Stimulated activated CD8-positive, alpha-beta memory T cell treated with anti-CD3 and anti-CD28 coated beads, Interleukin-2, amount 100 ng/mL, for 48 hours (primary cell): ENCODE measurements around the gene TLE6.
"Not testable (repeated sequence)": the region's sequence is repeated elsewhere in the genome, so short reads cannot be mapped to it uniquely, and the experiment has no call there.

Source experiments
- DNase-seq, 2 donors: peaks; one replicate each; pipeline ENCODE4 v3.0.0-alpha.2; 2020; ENCODE audit warnings: low read depth in 2 of 2

The TLE6 gene

DNA sequence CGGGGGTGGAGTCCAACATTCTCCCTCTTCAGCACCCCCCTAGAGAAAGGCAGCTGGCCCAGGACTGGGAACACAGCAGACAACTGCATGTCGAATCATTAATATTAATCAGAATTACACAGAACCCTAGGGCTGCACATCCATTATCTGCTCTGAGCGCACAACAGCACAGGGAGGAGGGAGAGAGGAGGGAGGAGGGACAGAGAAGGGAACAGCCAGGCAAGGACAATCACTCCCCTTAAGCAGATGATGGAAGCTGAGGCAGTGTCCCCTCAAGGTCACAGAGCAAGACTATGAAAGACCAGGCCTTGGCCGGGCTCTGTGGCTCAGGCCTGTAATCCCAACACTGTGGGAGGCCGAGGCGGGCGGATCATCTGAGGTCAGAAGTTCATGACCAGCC, 25.7 kb downstream of the TLE6 start:
- no peak for DNase-seq

DNA sequence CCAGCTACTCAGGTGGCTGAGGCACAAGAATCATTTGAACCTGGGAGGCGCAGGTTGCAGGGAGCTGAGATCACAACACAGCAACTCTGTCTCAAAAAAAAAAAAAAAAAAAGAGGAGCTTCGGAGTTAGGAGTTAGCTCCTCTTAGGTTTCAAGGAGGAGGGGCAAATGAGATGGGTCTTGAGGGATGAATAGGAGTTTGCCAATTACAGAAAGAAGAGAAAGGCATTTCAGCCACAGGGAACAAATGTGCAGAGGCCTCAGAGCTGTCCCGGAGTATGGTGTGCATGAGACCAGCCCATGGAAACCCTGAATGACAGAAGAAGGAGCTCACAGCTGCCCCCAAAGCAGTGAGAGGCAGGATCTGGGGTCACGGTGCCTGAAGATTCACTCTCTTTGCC, 27.2 kb downstream of the TLE6 start:
- no peak for DNase-seq

DNA sequence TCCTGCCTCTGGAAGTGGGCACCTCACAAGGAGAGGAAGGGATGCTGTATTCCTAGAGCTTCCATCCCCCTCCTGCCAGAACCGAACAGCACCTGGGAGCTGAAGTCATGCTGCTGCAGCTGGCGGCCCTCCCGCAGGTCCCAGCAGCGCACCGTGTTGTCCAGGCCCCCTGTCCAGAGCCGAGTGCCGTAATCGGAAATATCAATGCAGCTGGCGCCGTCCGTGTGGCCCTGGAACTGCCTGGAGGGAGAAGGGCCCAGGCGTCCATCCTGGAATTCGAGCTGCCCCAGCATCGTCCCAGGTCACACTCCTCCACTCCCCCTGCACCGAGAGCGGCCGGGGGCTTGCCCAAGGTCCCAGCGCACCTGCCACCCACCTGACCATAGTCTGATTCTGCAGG, 28.0 kb downstream of the TLE6 start:
- DNase-seq: no peak

DNA sequence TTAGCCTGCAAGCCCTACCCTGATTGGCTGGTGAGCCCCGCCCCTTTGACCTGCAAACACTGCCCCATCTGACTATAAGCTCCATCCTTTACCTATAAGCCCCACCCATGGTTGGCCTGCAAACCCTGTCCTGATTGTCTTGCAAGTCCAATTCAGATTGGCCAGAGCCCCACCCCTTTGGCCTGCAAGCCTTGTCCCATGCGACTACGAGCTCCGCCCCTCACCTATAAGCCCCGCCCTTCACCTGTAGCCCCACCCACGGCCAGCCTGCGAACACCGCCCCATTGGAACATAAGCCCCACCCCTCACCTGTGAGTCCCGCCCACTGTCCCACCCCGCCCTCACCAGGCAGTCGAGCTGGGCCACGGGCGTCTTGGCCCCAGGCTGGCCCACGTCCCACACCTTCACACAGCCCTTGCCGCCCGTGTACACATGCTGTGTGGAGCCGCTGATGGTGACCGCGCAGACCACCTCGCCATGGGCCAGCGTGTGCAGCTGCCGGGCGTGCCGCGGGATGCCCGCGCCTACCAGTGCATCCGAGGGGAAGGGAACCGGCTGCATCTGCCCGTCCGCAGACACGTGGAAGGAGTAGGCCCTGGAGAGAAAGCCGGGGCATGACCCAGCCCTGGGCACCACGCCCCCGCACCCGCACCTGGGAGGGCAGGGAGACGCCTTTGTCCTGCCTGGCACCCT, 28.9 kb downstream of the TLE6 start:
- peak in 1 of 2 donors; percentile 17 for DNase-seq

DNA sequence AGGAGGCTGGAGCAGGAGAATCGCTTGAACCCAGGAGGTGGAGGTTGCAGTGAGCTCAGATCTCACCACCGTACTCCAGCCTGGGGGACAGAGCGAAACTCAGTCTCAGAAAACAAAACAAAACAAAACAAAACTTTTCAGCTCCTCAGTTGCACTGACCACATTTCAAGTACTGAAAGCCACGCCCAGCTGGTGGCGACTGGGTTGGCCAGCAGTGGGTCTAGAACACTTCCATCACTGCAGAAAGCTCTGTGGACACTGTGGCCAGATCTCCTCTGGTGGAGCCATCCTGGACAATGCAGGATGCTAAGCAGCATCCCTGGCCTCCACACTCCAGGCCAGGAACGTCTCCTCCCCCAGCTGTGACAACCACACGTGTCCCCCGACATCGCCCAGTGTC, 30.6 kb downstream of the TLE6 start:
- no peak for DNase-seq

DNA sequence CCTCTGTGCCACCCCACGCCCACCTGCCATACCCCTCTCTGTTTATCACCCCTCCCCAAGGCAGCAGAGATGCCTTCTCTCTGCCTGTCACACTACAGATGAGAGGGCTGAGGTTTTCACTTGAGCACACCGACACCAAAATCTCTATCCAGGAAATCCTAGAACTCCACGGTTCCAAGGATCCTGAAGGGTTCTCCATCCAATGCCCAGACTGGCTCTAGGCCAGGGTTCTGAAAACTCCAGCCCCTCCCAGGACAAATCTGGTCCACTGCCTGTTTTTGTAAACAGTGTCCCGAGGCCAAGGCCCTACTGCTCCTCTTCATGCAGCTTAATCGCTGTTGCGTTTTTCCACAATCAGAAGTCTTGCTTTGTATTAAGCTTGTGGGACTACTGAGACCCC, 31.6 kb downstream of the TLE6 start:
- no peak for DNase-seq

DNA sequence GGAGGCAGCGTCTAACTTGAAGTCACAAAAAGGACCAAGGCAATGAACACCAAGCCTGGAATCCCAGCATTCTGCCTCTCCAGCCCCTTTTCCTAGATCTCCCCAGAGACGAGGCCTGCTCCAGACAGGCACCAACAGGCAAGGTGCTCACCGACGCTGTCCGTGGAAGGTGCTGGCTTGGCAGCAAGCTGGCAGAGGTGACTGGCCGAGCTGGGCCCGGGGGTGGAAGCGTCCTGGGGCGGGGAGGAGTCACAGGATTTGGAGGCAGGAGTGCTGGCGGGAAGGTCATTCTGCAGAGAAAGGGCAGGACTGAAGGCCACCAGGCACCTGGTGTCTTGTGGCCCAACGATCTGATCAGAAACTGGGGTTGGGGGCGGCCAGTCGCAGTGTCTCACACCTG, 33.5 kb downstream of the TLE6 start:
- DNase-seq: no peak

DNA sequence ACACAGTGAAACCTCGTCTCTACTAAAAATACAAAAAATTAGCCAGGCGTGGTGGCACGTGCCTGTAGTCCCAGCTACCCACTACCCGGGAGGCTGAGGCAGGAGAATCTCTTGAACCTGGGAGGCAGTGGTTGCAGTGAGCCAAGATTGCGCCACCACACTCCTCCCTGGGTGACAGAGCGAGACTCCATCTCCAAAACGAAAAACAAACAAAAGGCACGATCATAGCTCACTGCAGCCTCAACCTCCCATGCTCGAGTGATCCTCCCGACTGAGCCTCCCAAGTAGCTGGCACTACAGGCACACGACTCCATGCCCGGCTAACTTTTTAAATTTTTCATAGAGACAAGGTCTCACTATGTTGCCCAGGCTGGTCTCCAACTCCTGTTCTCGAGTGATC, 34.7 kb downstream of the TLE6 start:
- DNase-seq: not testable (repeated sequence)

DNA sequence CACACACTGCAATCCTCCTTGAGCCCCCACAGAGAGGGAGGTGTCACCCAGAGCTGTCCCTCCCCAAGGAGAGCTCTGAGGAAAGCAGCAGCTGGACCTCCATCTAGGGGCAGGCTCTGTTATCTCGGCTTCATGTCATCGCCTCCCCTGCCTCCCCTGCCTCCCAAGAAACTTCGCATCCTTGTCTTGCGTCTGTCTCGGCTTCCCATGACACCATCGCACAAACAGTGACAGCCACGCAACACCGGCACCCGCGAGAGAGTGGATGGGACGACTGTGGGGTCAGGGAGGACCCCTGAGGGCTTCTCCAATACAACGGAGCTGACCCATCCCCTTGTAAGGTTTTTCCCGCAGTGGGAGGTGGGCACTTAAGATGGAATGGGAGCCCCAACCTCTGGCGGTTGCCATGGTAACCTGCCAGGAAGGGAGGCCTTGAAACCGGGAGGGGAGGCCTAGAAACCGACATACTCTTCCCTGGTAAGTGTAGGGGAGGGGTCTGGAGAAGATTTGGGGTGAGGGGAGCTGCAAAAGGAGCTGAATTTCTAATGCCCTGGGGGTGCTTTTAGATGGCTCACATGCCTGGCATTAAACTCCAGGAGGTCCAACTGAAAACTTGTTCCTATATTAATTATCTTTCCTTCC, 35.4 kb downstream of the TLE6 start:
- DNase-seq: no peak

DNA sequence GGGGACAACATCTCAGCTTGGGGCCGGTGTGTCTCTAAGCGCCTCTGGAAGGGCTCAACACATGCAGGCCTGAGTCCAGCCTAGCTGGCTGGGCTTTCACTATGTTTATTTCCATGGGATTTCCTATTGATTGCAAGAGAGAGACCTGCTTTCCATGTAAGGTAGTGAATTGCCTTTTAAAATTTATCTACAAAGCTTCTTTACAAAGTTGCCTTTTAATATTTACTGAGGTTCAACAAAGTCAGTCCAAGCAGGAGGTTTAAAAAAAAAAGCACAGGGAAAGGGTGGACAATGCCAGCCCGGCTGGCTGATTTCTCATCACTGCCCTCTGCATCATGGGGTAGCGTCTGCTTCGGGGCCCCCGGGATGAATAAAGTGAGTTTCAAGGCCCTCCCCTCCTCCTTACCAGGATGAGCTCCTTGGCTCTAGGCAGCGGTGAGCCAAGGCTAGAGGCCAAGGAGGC, 35.9 kb downstream of the TLE6 start:
- DNase-seq: no peak

DNA sequence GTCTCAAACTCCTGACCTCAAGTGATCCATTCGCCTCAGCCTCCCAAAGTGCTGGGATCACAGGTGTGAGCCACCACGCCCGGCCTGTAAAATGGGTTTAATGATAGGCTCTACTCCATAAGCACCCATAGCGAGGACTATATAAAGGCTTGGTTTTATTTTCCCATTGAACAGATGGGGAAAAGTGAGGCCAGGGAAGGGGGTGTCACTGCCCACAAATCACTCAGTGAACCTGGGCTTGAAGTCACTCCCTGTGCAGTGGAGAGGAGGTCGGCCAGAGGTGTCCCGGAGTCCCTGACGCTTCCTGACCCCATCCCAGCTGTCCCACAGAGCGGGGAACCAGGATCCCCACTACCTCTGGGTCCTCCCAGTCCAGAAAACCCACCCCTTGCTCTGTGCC, 36.8 kb downstream of the TLE6 start:
- no peak for DNase-seq

DNA sequence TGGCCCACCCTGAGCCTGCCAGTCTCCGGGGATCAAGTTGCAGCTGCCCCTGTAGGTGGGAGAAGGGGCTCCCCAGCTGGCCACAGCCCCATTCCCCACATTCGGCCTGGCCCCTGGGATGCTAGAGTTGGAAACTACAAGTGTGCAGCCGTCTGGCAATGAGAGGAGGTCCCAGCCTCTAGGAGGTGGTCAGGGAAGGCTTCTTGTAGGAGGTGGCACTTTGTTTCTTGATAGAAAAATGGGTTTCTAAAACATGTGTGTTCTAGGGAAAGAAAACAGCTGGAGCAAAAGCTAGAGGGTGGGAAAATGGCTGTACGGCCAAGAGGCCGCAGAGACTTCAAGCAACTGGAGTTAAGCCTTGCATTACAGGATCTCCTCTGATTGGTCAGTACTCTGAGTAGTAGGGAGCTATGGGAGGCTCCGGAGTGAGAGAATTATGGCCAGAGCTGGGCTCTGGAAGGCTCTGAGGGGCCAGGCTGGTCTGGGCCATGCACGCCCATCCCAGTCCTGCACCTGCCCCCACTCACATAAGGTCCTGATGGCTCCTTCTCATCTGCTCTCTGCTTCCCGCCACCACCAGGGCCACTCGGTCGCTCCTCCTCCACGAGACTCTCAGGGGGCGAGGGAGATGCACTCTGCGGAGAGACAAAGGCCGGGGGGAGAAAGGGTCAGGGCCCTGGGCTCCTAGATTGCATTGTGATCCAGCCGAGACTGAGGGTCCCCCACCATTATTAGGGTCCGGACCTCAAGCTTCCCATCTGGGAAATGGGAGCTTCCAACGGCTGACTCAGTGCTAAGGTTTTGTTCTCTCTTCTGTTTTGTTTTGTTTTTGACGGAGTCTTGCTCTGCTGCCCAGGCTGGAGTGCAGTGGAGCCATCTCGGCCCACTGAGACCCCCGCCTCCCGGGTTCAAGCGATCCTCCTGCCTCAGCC, 38.0 kb downstream of the TLE6 start:
- DNase-seq: no peak

DNA sequence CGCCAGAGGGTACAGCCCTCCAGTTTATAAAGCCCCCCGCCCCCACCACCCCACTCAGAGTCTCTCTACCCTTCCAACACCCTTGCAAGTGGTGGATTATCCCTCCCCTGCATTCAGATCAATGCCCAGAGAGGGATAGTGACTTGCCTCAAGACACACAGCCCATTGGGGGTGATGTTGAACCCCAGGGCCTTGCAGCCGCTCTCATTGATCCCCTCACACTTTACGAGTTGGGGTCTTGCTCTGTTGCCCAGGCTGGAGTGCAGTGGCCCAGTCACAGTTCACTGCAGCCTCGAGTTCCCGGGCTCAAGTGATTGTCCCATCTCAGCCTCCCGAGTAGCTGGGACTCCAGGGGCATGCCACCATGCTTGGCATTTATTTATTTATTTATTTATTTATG, 40.6 kb downstream of the TLE6 start:
- no peak for DNase-seq

DNA sequence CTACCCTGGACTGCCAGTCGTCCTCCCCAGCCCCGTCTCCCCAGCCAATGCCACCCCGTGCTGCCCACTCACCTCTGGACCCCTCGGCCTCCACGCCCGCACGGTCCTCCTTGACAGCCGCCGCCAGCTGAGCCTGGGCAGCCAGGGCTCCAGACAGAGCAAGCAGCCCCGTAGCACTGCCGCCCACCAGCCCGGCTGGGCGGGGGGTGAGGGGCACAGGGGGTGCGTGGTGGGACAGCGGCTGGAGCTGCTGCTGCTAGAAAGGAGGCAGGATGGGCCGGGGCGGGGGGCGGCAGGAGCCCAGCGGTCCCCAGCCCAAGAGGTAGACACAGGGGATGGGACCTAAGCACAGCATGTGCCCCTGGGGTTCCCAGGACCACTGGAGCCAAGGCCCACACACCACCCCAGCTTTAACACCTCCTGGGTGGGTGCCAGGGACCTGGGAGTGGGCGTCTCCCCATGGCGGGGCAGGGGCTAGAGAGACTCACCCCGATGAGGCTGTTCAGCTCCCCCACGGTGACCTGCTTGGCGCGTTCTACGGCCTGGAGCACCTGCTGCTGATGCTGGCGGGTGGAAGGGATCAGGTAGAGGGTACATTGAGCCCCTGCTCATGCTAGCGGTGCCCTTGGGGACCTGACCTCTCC, 42.0 kb downstream of the TLE6 start:
- DNase-seq: no peak

DNA sequence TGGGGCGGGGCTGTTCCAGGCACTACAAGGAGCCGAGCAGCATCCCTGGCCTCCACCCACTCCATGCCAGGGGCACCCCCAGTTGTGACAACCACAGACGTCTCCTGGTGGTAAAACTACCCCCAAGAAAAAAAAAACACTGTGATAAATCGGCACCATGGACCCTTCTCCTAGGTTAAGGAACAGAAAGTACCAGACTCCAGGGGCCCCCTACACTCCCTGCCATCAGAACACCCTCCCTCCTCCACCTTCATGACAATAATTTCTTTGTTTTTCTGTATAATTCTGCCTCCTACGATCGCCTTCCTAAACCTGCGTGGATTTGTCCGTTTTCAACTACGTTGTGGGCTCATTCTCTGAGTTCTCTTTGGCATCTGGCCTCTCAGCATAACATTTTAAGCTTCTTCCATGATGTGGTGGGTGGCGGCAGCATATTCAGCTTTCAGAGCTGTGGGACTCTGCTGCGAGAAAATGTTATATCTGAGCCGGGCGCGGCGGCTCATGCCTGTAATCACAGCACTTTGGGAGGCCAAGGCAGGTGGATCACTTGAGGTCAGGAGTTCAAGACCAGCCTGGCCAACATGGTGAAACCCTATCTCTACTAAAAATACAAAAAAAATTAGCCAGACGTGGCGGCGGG, 43.1 kb downstream of the TLE6 start:
- no peak for DNase-seq

DNA sequence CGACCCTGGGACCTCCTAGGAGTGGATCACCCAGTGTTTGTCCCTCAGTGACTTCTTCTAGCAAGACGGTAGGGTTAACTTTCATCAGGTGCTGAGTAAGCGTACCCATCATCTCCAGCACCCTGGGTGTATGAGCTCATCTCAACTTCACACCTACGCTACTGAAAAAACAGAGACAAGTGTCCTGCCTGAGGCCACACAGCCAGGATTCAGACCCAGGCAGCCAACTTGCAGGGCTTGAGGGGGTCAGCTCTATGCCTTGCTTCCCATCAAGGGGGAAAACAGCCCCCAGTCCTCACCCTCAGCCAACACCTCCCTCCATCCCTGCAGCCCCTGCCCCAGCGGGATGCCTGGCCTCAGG, 47.1 kb downstream of the TLE6 start:
- no peak for DNase-seq

DNA sequence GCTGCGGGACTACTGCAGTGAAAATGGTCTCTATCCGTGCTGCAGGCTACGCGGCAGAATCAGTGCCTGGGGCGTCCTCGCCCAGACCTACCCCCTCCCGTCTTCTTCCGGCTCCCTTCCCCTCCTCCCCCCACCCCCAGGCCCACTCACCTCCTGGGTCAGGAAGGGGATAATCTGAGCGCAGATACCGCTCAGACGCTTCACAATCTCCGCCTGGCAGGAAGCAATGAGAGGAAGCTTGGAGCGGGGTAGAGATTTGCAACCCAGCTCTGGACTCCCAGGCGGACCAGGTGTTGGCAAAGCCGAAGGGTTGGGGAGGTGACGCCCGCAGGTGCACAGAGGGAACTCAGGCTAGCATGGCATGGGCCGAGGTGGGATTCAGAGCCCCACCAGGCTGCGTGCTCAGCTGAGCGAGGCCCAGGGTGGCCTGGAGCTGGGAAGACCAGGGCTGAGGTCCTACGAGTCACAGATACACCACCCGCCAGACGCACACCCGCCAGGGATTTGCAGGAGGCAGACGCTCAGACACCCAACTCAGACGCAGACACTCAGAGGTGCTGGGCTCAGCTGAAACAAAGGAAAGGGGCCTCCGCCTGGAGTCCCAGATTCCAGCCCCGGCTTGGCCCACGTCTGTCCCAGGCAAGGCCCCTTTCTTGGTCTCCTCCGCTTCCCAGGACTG, 47.6 kb downstream of the TLE6 start:
- DNase-seq: no peak

DNA sequence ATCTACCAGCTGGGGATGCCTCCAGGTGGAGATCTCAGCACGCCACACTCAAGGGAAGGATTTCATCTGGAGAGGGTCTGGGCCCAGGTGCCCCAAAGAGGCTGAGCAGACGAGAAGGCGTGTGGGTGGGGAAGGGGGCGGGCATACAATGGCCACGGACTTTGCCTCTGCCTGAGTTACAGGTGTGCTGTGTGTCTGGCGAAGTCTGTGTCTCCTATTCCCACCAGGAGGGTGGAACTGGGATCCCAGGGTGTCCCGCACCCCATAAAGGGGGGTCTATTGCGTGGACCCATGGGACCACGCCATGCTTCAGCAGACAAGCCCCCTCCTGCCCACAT, 48.2 kb downstream of the TLE6 start:
- DNase-seq: no peak

DNA sequence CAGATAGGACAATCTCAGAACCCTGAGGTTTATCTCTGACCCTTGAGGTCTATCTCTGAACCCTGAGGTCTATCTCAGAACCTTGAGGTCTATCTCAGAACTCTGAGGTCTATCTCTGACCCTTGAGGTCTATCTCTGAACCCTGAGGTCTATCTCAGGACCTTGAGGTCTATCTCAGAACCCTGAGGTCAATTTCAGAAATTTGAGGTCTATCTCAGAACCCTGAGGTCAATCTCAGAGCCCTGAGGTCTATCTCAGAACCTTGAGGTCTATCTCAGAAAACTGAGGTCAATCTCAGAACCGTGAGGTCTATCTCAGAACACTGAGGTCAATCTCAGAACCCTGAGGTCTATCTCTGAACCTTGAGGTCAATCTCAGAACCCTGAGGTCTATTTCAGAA, 49.4 kb downstream of the TLE6 start:
- DNase-seq: no peak

DNA sequence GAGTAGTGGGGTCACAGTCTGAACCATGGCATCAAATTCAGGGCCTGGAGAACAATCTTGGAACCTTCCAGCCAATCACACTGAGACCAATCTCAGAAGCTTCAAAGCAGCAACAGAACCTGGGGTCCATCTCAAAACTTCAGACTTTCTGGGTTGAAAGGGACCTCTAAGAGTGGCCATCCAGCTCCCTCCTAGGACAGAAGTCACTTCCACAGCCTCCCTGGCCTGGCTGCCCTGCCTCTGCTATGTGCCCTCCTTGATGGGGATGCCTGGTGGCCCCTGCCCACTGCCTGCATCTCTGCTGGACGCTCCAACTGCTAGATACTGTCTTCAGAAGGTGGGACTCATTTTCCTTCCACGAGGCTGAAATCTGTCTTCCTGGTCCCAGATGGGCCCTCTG, 49.9 kb downstream of the TLE6 start:
- no peak for DNase-seq

DNA sequence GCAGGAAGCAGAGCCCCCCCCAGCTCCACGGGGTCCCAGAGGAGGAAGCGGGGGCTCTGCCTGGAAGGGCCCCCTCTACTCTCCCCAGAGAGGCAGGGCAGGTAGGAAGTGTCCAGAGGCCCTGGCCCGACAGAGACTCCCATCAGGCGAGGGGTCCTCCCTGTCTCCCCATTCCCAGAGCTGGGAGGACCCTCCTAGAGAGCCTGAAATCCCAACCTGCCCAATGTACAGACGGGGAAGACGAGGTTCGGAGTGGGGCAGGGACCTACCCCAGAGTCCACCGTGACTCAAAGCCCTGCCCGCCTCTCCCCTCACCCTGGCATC, 50.6 kb downstream of the TLE6 start:
- no peak for DNase-seq
